ENCODE results near the gene CYP39A1. TPM values are rescaled to one million over a fixed set of nuclear protein-coding genes. Genes with fewer than 3 reads are reported as not detected.

Gene CYP39A1
- total RNA-seq, 2 experiments from 2014 or later = not detected

- H3K27me3 Mint-ChIP-seq = peaks cover 7% of the 10 kb centered on the region
Measured at GRCh38 chr6:46667377-46667776, 14.8 kb upstream of the CYP39A1 start.

DNA sequence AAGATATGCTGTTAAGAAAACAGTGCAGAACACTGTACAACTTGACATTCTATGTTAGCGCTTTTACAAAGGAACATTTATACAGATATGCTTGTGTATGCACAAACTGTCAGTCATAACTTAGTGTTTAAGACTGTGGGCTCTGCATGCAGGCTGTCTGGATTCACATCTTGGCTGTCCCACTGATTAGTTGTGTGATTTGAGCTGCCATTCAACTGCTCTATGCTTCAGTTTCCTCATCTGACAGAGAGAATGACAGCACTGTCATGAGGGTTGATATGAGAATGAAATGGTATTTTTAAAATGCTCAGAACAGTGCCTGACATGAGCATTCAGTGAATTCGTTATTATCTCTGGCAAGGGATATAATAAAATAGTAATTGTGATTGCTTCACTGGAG, 8.9 kb upstream of the CYP39A1 start:
- TF ChIP-seq CTCF (IDR thresholded peaks at IDR 0.05) = no peak
- Mint-ChIP-seq H3K27ac (no peak overlapping the region), H3K9me3 (no peaks in the 10 kb centered on the region), H3K4me1 (ENCODE audit: low read depth) (no peaks in the 10 kb centered on the region), H3K36me3 (ENCODE audit: low read depth) (no peaks in the 10 kb centered on the region), H3K4me3 (no peak overlapping the region), H3K27me3 (peaks cover 7% of the 10 kb centered on the region)
- ATAC-seq (ENCODE audit: poor library complexity) (no peak), DNase-seq (no peak)
- Histone ChIP-seq H3K4me1 (ENCODE audit: insufficient read depth, low read length) (no peaks in the 10 kb centered on the region), H3K36me3 (ENCODE audit: insufficient read depth, low read length) (no peaks in the 10 kb centered on the region), H3K27me3 (ENCODE audit: control insufficient read depth in 1 of 2, insufficient read depth in 2 of 2, low read length in 2 of 2) (peaks cover 0 to 2% of the 10 kb centered on the region in 2 experiments), H3K4me3 (ENCODE audit: low read length) (no peak overlapping the region), H3K27ac (ENCODE audit: low read depth in 1 of 2, low read length in 2 of 2) (no peak overlapping the region), H3K9me3 (ENCODE audit: control insufficient read depth in 1 of 2, insufficient read depth in 1 of 2, low read length in 2 of 2) (no peaks in the 10 kb centered on the region)
- ChIA-PET POLR2A (no interaction called here), CTCF (no interaction called here)
- intact Hi-C loops (cut with DNase I, micrococcal nuclease) = no loop called here

More at GRCh38 chr6:46667377-46667776, 14.8 kb upstream of the CYP39A1 start:
- ChIA-PET POLR2A (no interaction called here), CTCF (no interaction called here)
- no peak overlapping the region for H3K4me3 ChIP-seq (ENCODE audit: low read length)
- no peaks in the 10 kb centered on the region for H3K4me1 ChIP-seq (ENCODE audit: insufficient read depth, low read length)
- no peaks in the 10 kb centered on the region for H3K9me3 ChIP-seq (ENCODE audit: control insufficient read depth in 1 of 2, insufficient read depth in 1 of 2, low read length in 2 of 2)
- Mint-ChIP-seq H3K36me3 (ENCODE audit: low read depth) (no peaks in the 10 kb centered on the region), H3K4me1 (ENCODE audit: low read depth) (no peaks in the 10 kb centered on the region), H3K4me3 (no peak overlapping the region), H3K27ac (no peak overlapping the region), H3K9me3 (no peaks in the 10 kb centered on the region)
- no peaks in the 10 kb centered on the region for H3K36me3 ChIP-seq (ENCODE audit: insufficient read depth, low read length)
- ATAC-seq (ENCODE audit: poor library complexity) (no peak), DNase-seq (no peak)
- no peak for TF ChIP-seq CTCF (IDR thresholded peaks at IDR 0.05)
- peaks cover 0 to 2% of the 10 kb centered on the region in 2 experiments for H3K27me3 ChIP-seq (ENCODE audit: control insufficient read depth in 1 of 2, insufficient read depth in 2 of 2, low read length in 2 of 2)
- intact Hi-C loops (cut with DNase I, micrococcal nuclease) = no loop called here
- H3K27ac ChIP-seq (ENCODE audit: low read depth in 1 of 2, low read length in 2 of 2) = no peak overlapping the region

GRCh38 chr6:46657642-46658041, 5.0 kb upstream of the CYP39A1 start:
- H3K27me3 Mint-ChIP-seq = peaks cover 35% of the 10 kb centered on the region
- Histone ChIP-seq H3K9me3 (ENCODE audit: control insufficient read depth in 1 of 2, insufficient read depth in 1 of 2, low read length in 2 of 2) (peaks cover 0 to 4% of the 10 kb centered on the region in 2 experiments), H3K4me3 (ENCODE audit: low read length) (no peak overlapping the region), H3K27ac (ENCODE audit: low read depth in 1 of 2, low read length in 2 of 2) (no peak overlapping the region), H3K36me3 (ENCODE audit: insufficient read depth, low read length) (no peaks in the 10 kb centered on the region), H3K27me3 (ENCODE audit: control insufficient read depth in 1 of 2, insufficient read depth in 2 of 2, low read length in 2 of 2) (peaks cover 11 to 22% of the 10 kb centered on the region in 2 experiments), H3K4me1 (ENCODE audit: insufficient read depth, low read length) (peaks cover 9% of the 10 kb centered on the region)
- H3K36me3 Mint-ChIP-seq (ENCODE audit: low read depth) = no peaks in the 10 kb centered on the region
- no peaks in the 10 kb centered on the region for H3K9me3 Mint-ChIP-seq
- ATAC-seq (ENCODE audit: poor library complexity) = no peak
- no peak overlapping the region for H3K27ac Mint-ChIP-seq
- CTCF ChIA-PET = no interaction called here
- peaks cover 7% of the 10 kb centered on the region for H3K4me1 Mint-ChIP-seq (ENCODE audit: low read depth)
- DNase-seq = no peak
- no peak overlapping the region for H3K4me3 Mint-ChIP-seq
- intact Hi-C loops (cut with DNase I, micrococcal nuclease) = no loop called here
- POLR2A ChIA-PET = no interaction called here
- TF ChIP-seq CTCF (IDR thresholded peaks at IDR 0.05) = no peak
